B cell (primary cell): ENCODE measurements around the gene GIMAP8. TPM values are rescaled to one million over a fixed set of nuclear protein-coding genes. Genes with fewer than 3 reads are reported as not detected.
A peak's percentile ranks its signal among the peaks of the same experiment; 100 is the strongest.

Experiments
- ATAC-seq: fragments of 200-7000 bp; cut with Tn5 transposase; one replicate; pipeline ENCODE4 v1.10.0; 2021; ENCODE audit warnings: low read depth, mild to moderate bottlenecking, moderate number of reproducible peaks, moderate library complexity
- CTCF ChIA-PET: fragments of 350-600 bp; sonication (Branson Sonifier 250); formaldehyde crosslinking; loops from one replicate; lab custom pipeline; 2021; ENCODE audit warnings: antibody characterized with exemption, inconsistent platforms; lab: Charles Lee
- POLR2A ChIA-PET: fragments of 350-600 bp; sonication (Branson Sonifier 250); formaldehyde crosslinking; loops from one replicate; lab custom pipeline; 2021; ENCODE audit warnings: antibody characterized with exemption; lab: Charles Lee
- DNase-seq: peaks from one replicate; pipeline ENCODE4 v3.0.0; 2013
- H2AFZ ChIP-seq: 2 replicates; pipeline ENCODE4 v1.6.1; 2012; ENCODE audit warnings: mild to moderate bottlenecking, low read depth, low read length; ENCODE audit not compliant: insufficient read depth, poor library complexity, severe bottlenecking
- H3K27ac ChIP-seq, 2 donors: 1 replicate in 1 of 2; 2 replicates in 1 of 2; pipeline ENCODE4 v1.5.1; 2012 to 2013; ENCODE audit warnings: low read length in 2 of 2, mild to moderate bottlenecking in 2 of 2, moderate library complexity in 1 of 2
- H3K27me3 ChIP-seq, 4 experiments: fragments of 200-600 bp in 1 of 4; sonication (generic) in 1 of 4; replicated peaks in 1 of 4; 1 replicate in 2 of 4; 2 replicates in 2 of 4; pipeline versions ENCODE4 v1.6.1 to v1.7.0; 2013 to 2016; ENCODE audit warnings: low read length in 3 of 4, mild to moderate bottlenecking in 2 of 4, mixed read lengths in 1 of 4, moderate library complexity in 1 of 4; ENCODE audit not compliant: insufficient read depth in 4 of 4, control insufficient read depth in 3 of 4; ENCODE audit errors: control extremely low read depth in 1 of 4
- H3K36me3 ChIP-seq, 2 experiments: replicated peaks in 1 of 2; 1 replicate in 1 of 2; 2 replicates in 1 of 2; pipeline versions ENCODE4 v1.6.1 to v1.7.1; 2013; ENCODE audit warnings: low read length in 1 of 2; ENCODE audit not compliant: insufficient read depth in 2 of 2, control insufficient read depth in 1 of 2; ENCODE audit errors: control extremely low read depth in 1 of 2, extremely low read depth in 1 of 2
- H3K4me1 ChIP-seq, 2 donors: fragments of 200-600 bp in 1 of 2; sonication (generic) in 1 of 2; 1 replicate in 1 of 2; 2 replicates in 1 of 2; pipeline versions ENCODE4 v1.5.1 to v1.6.1; 2013 to 2017; ENCODE audit warnings: low read length in 2 of 2; ENCODE audit not compliant: control insufficient read depth in 2 of 2, insufficient read depth in 2 of 2
- H3K4me2 ChIP-seq: replicated peaks from 2 replicates; pipeline ENCODE3; 2012; ENCODE audit warnings: mild to moderate bottlenecking, low read depth, low read length; ENCODE audit not compliant: poor library complexity, severe bottlenecking
- H3K4me3 ChIP-seq, 5 experiments: fragments of 200-600 bp in 1 of 5; sonication (generic) in 1 of 5; 1 replicate in 3 of 5; 2 replicates in 2 of 5; pipeline versions ENCODE4 v1.5.1 to v1.7.0; 2011 to 2016; ENCODE audit warnings: low read length in 4 of 5, mild to moderate bottlenecking in 4 of 5, low read depth in 2 of 5, control low read depth in 1 of 5, moderate library complexity in 1 of 5; ENCODE audit not compliant: insufficient read depth in 1 of 5; ENCODE audit errors: control extremely low read depth in 1 of 5, extremely low read depth in 1 of 5
- H3K79me2 ChIP-seq: fragments of 200-600 bp; sonication (generic); one replicate; pipeline ENCODE4 v1.6.0; 2016; ENCODE audit warnings: low read length; ENCODE audit not compliant: control insufficient read depth, insufficient read depth
- H3K9ac ChIP-seq: fragments of 200-600 bp; sonication (generic); 2 replicates; pipeline ENCODE4 v1.6.1; 2017; ENCODE audit warnings: mild to moderate bottlenecking, low read length, moderate library complexity
- H3K9me3 ChIP-seq, 3 donors: one replicate each; pipeline versions ENCODE4 v1.6.1 to v1.7.1; 2013; ENCODE audit warnings: low read length in 2 of 3; ENCODE audit not compliant: control insufficient read depth in 2 of 3, insufficient read depth in 1 of 3; ENCODE audit errors: control extremely low read depth in 1 of 3
- H4K20me1 ChIP-seq: 2 replicates; pipeline ENCODE4 v1.6.0; 2012; ENCODE audit warnings: mild to moderate bottlenecking, low read length; ENCODE audit not compliant: insufficient read depth, control insufficient read depth, poor library complexity, severe bottlenecking
- H3K27ac Mint-ChIP-seq: one replicate; pipeline ENCODE4 v1.8.0; 2021; ENCODE audit warnings: mixed read lengths
- H3K27me3 Mint-ChIP-seq: one replicate; pipeline ENCODE4 v1.8.0; 2021; ENCODE audit warnings: mixed read lengths
- H3K4me1 Mint-ChIP-seq: one replicate; pipeline ENCODE4 v1.8.0; 2021; ENCODE audit warnings: mixed read lengths
- H3K4me3 Mint-ChIP-seq: one replicate; pipeline ENCODE4 v1.8.0; 2021; ENCODE audit warnings: mixed read lengths
- H3K9me3 Mint-ChIP-seq: one replicate; pipeline ENCODE4 v1.8.0; 2022; ENCODE audit warnings: mixed read lengths; ENCODE audit not compliant: insufficient read depth
- CTCF ChIP-seq: fragments of 200-600 bp; IDR thresholded peaks from one replicate; pipeline ENCODE4 v1.8.0; 2022; ENCODE audit warnings: antibody characterized with exemption, mild to moderate bottlenecking
- EZH2 ChIP-seq: IDR thresholded peaks from 2 replicates; pipeline ENCODE4 v1.6.1; 2012; ENCODE audit warnings: borderline replicate concordance, low read depth, mild to moderate bottlenecking, moderate library complexity, low read length; ENCODE audit not compliant: insufficient read depth, poor library complexity, severe bottlenecking
- WGBS: methylation state at CpG from one replicate; pipeline ENCODE4 v1.1.5; 2013; ENCODE audit warnings: missing lambda C conversion rate; ENCODE audit not compliant: insufficient coverage; 5-methylcytosine and 5-hydroxymethylcytosine counted together
- intact Hi-C: fragments of 100-400 bp; cut with micrococcal nuclease; formaldehyde crosslinking; loops from one replicate; pipeline ENCODE4 v1.10.0; 2022
- polyA plus RNA-seq: library from polyadenylated mRNA; depleted of rRNA; stranded (reverse); fragments of >200 nt; gene quantifications from 2 replicates; pipeline ENCODE4 v1.2.3, GENCODE V29; 2012
- total RNA-seq, 2 donors: library from RNA; stranded (reverse); fragments of 120-200 nt in 1 of 2; gene quantifications; 1 replicate in 1 of 2; 2 replicates in 1 of 2; pipeline versions ENCODE4 v1.2.3 to v1.2.4, GENCODE V29; 2013 to 2022

Gene GIMAP8
- total and polyA plus RNA-seq, 2 donors (not counting 1 experiment from before 2014, with no cell fraction given): 0.34 to 0.47 TPM

DNA sequence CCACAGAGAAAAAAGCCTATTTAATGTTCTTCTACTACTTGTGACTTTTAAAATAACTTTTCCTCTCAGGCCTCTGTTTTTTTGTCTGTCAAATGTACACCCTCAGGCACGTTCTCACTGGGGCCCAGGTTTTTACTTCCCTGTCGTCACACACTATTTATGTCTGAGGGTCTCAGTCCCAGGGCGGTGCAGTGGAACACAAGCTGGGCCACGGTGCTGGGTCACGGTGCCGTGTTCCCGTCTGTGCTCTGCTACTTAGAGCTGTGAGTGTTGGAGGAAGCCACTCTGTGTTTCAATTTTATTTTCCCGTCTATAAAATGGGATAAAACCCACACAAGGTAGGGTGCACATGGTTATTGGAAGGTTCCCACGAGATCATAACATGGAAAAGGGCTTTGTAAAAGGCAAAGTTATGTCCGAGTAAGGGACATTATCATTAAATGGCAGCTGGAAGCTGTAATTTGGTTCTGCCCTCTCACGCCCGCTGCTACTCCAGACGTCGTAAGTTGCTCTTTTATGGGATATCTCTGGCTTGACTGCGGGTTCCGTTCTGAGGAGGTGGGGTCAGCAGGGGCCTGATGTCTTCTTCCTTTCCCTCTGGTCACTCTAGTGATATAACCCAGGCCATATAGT lies 46.1 kb upstream of the GIMAP8 start:
- H3K9me3 ChIP-seq: peaks cover 0 to 3% (median 0%) of the 10 kb centered on the region in 3 donors
- no peak for ATAC-seq
- peak; percentile 64 for DNase-seq
- H3K9me3 Mint-ChIP-seq: no peaks in the 10 kb centered on the region
- POLR2A ChIA-PET: interaction anchor here (0.6 to 7.1 kb wide), 5 partner anchors 13 to 155 kb away, joined by 3 to 120 read pairs (median 11); partner anchors contain the start of gene REPIN1
- peaks cover 0 to 6% of the 10 kb centered on the region in 2 experiments for H3K36me3 ChIP-seq
- H3K4me3 ChIP-seq: peak overlapping the region; percentile 61 to 90 (median 74)
- 23% methylated on average over 8 of the region's 16 CpGs for WGBS
- peak overlapping the region; percentile 100 for H3K27ac Mint-ChIP-seq
- H3K79me2 ChIP-seq: peaks cover 22% of the 10 kb centered on the region
- H3K4me3 Mint-ChIP-seq: peak overlapping the region; percentile 97
- no peaks in the 10 kb centered on the region for H3K27me3 ChIP-seq
- H4K20me1 ChIP-seq: no peaks in the 10 kb centered on the region
- H3K4me1 Mint-ChIP-seq: peaks cover 56% of the 10 kb centered on the region
- TF ChIP-seq EZH2 (no peak), CTCF (no peak)
- CTCF ChIA-PET: interaction anchor here (0.6 to 5.3 kb wide), 10 partner anchors 11 to 48 kb away, joined by 3 to 71 read pairs (median 4); partner anchors contain the start of gene REPIN1
- peak overlapping the region; percentile 94 for H3K9ac ChIP-seq
- peaks cover 45 to 56% of the 10 kb centered on the region in 2 donors for H3K4me1 ChIP-seq
- H3K27me3 Mint-ChIP-seq: no peaks in the 10 kb centered on the region
- intact Hi-C loops: loop anchor here (10.0 kb wide), 1 partner anchor 979 kb away; no protein-coding TSS in a partner anchor
- peak overlapping the region; percentile 93 to 97 for H3K27ac ChIP-seq
- peak overlapping the region; percentile 83 for H2AFZ ChIP-seq
- H3K4me2 ChIP-seq: peak overlapping the region; percentile 95
